Activated CD8-positive, alpha-beta memory T cell treated with anti-CD3 and anti-CD28 coated beads for 1 hour (primary cell): ENCODE data around the gene CAMTA1.
"Not testable (repeated sequence)": the region's sequence is repeated elsewhere in the genome, so short reads cannot be mapped to it uniquely, and the experiment has no call there.

Source experiments
- DNase-seq, 2 donors: peaks; one replicate each; pipeline ENCODE4 v3.0.0-alpha.2; 2020; ENCODE audit warnings: low read depth in 1 of 2; ENCODE audit errors: extremely low read depth in 1 of 2

The CAMTA1 gene

GRCh38 chr1:6803357-6803756 lies 18.1 kb downstream of the CAMTA1 start:
- DNase-seq: no peak

DNA sequence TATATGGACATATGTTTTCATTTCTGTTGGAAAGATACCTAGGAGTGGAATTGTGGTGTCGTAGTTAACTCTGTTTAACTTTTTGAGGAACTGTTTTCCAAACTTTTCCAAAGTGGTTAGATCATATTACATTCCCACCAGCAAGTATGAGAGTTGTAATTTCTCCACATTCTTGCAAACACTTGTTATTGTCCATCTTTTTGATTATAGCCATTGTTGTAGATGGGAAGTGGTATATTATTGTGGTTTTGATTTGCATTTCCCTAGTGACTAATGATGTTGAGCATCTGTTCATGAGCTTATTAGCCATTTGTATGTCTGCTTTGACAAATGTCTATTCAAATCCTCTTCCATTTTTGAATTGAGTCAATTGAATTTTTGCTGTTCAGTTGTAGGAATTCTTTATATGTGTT lies 19.8 kb downstream of the CAMTA1 start:
- DNase-seq: no peak

- no peak for DNase-seq
Observed at GRCh38 chr1:6807782-6808181, 22.5 kb downstream of the CAMTA1 start.

DNA sequence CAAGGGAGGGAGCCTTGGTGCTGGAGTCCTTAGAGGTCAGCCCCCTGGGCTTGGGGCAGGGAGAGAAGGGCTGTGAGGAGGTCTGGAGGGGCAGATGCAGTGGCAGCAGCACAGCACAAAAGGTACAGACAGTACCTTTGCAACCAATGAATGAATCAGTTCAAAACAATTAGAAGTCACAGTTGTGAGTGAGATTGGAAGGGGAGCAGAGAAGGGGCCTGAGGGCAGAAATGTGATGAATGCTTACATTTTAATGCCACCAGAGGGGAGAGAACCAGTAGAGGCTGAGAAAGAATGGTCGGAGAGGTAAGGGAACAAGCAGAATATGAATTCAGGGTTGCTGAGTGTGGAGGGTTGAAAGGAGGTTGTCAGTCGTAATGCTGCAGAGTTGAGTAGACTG lies 24.2 kb downstream of the CAMTA1 start:
- no peak for DNase-seq

GRCh38 chr1:6810146-6810734 lies 25.0 kb downstream of the CAMTA1 start:
- DNase-seq: not testable (repeated sequence)

GRCh38 chr1:6811583-6811982 lies 26.3 kb downstream of the CAMTA1 start:
- DNase-seq: no peak

DNA sequence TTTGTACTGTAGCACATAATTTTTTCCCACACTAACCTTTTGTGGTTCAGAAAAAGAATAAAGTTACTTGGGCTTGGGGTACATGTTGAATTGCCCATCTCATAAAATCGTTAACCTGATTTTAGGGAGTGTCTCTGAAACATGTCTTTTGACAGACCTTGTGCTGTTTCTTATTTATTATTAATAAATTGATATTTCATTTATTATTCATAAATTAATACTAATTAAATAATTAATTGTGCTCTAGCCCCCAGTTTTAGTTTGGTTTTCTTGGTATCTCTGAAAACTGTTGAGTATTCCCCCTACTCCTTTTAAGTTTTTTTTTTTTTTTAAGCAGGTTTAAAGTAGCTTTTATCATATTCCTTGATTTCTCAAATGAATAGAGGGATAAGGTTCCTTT lies 27.9 kb downstream of the CAMTA1 start:
- DNase-seq: no peak

DNA sequence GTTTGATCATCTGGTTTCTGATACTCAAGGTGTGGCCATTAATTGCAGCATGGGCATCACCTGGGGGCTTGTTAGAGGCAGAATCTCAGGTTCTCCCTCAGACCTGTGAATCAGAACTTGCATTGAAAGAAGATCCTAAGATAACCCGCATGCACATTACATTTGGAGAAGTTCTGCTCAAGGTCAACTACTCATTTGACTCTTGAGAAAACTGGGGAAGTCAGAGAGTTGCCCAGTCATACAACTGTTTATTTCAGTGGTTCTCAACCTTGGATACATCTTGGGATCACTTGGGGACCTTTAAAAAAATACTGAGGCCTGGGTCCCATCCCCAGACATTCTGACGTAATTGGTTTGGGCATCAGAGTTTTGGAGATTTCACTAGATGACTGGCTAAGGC lies 30.5 kb downstream of the CAMTA1 start:
- no peak for DNase-seq

- no peak for DNase-seq
Observed at GRCh38 chr1:6819246-6820040, 34.2 kb downstream of the CAMTA1 start.

GRCh38 chr1:6820899-6821298 lies 35.6 kb downstream of the CAMTA1 start:
- DNase-seq: no peak

DNA sequence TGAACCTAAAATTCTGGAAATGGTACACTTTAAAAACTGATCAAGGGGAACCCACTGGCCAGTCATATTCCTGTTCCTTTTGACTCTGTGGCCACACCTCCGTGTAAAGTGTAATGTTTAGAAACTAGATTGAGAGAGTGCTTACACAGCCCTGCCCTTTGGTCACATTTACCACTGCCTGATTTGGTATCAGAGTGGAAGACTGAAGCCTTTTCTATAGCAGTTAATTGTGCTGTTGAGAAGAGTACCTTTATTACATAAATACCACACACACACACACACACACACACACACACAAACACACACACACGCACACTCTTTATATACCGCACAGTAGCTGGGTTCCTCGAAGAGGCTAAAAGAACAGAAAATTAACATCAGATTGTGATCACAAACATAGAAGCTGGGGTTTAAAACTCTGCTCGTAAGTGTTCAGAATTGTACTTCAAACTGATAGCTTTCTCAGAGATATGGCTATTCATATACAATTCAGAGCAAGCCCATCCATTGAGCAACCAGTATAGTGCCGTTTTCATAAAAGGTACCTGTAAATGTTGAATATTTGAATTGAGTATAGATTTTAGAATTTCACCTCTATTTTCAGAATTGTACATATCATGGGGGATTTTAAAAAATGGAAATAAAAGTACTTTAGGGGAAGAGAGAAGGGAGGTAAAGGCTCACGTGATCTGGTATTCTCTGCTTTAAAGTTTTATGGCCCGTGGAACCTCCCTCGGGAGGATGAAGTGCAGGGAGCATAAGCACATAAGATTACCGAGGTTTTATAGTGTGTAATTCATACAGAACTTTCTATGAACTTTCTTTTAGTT lies 37.5 kb downstream of the CAMTA1 start:
- no peak for DNase-seq

- DNase-seq: no peak
Observed at GRCh38 chr1:6823793-6824192, 38.5 kb downstream of the CAMTA1 start.

DNA sequence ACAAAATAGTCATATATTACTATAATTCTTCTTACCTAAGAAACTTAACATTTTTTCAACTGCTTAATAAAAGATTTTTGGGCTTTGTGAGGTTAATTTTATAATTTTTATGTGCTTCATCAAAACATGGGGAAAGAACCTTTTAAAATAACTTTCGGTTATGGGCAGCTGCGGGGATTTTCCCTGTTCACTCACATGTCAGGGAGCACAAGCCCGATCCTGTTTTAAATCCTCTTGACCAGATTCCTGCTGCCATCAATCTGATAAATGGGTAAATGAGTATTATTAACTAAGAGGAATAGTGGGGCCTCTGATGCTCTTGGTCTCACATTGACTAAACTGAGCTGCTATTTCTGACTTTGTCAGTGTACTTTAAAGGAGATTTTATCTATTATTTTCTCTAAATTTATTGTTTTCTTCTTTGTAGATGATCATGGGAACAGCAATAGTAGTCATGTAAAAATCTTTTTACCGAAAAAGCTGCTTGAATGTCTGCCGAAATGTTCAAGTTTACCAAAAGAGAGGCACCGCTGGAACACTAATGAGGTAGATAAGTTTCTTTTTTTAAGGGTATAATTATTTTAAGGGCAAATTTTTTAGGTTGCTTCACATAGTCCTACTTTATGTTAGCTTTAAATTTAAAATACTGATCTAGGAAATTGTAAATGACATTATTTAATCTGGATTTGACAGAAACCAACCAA lies 39.6 kb downstream of the CAMTA1 start:
- no peak for DNase-seq

DNA sequence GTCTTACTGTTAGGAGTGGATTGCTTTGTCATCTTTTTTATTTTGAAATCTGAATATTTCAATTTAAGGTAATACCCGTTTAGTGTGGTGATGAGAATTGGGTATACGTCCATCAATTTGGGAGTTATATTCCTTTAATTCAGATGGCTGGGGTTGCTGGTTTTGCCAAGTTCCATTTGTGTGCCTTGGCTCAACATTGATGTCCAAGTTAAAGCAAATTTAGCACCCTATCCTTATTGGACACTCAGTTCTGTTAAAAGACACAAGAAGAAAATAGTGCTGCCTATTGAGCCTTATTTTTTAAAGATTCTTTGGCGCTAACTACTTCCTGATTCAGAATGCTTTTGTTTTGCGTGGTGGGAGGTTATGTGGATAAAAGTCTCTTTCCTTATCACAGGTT lies 40.6 kb downstream of the CAMTA1 start:
- DNase-seq: no peak

DNA sequence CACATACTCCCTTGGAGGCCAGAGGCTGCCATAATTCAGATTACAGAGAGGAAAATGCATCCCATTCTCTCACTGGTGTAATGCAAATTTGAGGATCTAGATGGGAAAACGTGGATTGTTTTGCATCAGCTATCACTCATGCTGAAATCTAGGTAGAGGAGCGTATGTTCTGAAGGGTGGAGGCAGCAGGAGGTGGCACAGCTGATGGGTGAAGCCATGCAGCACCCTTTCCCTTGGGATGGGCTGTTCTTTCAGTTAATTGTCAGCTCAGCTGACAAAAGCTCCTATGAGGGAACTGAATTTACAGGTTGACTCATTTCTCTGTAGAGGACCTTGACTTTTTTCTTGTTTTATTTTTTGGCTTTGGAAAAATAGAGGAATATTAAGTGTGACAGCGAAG lies 41.8 kb downstream of the CAMTA1 start:
- no peak for DNase-seq

- DNase-seq: no peak
Observed at GRCh38 chr1:6827630-6828165, 42.4 kb downstream of the CAMTA1 start.

GRCh38 chr1:6831366-6831765 lies 46.1 kb downstream of the CAMTA1 start:
- no peak for DNase-seq

DNA sequence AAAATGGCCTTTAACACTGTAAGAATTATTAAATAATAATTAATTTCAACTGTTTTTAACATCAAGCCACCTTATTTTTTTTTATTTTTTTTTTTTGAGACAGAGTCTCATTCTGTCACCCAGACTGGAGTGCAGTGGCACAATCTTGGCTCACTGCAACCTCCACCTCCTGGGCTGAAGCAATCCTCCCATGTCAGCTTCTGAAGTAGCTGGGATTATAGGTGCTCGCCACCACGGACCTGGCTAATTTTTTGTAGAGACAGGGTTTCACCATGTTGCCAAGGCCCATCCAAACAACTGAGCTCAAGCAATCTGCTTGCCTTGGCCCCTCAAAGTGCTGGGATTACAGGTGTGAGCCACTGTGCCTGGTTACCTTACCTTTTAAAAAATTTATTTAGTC lies 46.8 kb downstream of the CAMTA1 start:
- DNase-seq: not testable (repeated sequence)

DNA sequence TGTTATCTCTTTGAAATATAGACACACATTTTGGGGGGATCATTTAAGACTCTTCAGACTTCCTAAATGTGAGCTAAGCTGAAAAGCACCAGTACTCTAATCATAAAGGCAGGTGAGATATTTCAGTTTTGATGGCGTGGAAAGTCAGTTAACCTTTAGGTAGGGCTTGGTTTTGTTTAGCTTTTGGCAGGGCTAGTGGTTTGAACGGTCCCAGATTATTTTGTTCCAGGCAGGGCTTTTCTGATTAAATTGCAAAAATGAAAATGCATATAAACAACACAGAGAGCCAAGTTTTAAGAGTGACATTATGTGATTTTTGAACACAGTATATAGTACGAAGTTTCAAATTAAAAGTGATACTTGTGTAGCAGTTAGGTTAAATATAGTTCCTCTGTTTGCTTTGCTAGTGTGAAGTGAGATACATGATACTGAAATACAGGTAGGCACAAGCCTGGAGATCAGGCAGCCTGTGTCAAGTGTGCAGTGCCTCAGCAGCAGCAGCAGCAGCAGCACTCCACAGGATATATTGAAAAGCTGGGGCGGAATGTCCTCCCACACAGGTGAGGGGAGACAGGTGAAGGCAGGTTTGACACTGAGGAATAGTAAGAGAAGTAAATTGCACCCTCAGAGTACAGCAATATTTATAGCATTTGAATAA lies 47.4 kb downstream of the CAMTA1 start:
- DNase-seq: no peak

- no peak for DNase-seq
Observed at GRCh38 chr1:6833804-6834203, 48.5 kb downstream of the CAMTA1 start.
